ENCODE data around the gene DUOX2.
"Not testable (repeated sequence)": the region's sequence is repeated elsewhere in the genome, so short reads cannot be mapped to it uniquely, and the experiment has no call there.

DUOX2 gene

DNA sequence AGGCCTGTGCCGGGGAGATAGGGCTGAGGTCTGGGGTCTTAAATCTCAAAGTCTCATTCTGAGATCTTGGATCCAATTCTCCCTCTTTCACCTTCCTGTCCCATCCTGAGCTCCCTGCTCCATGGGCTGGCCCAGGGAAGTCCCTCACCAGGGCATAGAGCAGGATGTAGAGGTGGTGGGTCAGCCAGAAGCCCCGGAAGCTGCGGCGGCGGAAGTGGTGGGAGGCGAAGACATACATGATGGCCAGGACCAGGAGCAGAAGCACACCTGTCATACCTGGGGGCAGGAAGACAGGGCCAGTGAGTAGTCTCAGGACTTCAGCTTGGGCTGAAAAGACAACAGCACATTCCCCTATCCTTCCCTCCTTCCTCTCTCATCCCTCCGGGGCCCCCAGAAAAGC, 16.5 kb downstream of the DUOX2 start:
- no peak for DNase-seq

GRCh38 chr15:45095661-45096060, 18.3 kb downstream of the DUOX2 start:
- no peak for DNase-seq

DNA sequence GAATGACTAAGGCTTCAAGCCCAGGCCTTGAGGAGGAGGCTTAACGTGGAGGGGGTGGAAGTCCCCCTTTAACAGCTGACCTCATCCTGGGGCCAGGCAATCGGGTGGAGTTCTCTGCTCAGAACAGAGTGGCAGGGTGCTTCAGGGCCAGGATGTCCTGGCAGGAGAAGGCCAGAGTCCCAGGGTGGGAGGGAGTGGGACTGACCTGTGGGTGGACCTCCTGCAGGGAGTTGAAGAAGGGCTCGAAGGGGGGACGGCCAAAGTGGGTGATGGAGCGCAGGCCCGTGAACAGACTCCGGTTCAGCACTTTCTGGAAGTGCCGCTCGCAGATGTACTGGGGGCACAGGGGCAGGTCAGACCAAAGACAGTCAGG, 19.6 kb downstream of the DUOX2 start:
- no peak for DNase-seq

DNA sequence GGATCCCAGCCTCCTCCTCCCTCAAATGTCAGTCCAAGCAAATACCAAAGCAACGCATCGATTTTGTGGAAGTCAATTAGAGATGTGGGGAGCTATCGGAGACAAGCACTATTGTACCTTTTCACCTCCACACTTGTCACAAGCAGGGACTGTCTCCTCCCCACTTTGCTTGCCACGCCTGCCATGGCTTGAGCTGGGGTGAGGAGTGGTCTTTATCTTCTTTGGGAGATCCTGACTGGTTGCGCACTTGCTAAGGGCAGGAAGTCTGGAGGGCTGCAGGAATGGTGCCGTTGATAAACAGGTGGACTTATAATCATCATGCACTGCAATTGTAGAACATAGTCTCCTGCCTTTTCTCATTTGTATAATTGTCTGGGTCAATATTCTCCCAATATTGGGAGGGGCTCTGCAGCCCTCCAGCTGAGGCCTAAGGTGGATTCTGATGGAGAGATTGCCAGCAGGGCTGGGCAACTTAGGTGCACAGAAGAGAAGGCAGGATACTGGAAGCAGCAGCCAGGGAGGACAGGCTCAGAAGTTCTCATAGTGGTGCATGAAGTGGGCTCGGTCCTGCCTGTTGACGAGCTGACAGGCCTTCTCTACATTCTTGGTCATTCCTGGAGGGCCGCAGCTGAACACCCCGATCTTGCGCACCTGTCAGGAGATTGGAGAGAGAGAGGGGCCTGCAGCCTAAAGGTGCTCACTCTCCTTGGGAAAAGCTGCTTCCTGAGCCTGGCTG, 20.2 kb downstream of the DUOX2 start:
- DNase-seq, result no peak

DNA sequence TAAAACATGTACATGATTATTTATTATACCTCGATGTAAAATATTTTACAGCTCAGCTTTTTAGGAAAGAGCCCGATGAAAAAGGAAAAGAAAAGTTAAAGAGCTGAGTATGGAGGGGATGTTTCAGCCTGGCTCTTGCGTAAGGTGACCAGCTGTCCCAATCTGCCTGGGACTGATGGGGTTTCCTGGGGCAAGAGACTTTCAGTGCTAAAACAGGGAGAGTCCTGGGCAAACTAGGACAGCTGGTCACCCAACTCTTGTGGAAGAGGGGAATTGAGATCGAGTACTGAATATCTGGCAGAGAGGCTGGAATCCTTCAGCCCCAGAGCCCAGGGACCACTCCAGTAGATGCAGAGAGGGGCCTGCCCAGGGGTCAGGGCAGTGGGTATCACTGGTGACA, 21.0 kb downstream of the DUOX2 start:
- DNase-seq, result no peak

DNA sequence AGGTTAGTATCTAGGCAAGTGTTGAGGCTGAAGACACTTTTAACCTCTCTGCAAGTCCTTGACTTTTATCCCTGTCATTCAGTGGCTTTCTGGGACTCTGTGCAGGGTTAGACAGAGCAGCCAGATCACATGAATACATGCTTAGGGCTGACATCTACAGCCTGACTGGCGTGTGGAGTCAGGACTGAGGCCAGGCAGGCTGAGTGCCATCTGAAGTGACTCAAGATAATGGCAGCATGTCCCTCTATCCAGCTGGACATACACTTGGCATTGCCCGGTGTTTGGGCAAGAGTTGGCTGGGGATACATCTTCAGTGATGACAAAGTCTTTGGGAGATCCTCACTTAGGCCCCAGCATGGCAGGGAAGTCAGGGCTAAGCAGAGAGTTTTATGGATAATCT, 22.4 kb downstream of the DUOX2 start:
- no peak for DNase-seq

DNA sequence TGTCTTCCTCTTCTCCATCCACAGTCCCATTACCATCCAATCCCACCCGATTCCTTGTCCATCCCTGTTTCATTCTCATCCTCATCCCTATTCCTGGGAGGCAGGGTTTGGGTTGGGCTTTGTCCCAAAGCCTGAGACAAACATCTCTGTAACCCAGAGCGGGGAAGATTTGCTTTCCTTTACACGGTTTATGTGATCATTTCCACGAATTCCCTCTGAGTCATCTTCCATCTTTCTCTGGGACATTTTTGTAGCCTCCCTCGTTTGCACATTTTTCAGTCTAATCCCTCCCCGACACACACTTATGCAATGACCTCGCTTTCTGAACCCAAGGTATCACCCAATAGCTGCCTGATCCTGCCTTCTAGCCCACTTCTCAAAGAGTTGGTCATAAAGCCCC, 22.8 kb downstream of the DUOX2 start:
- DNase-seq, result no peak

DNA sequence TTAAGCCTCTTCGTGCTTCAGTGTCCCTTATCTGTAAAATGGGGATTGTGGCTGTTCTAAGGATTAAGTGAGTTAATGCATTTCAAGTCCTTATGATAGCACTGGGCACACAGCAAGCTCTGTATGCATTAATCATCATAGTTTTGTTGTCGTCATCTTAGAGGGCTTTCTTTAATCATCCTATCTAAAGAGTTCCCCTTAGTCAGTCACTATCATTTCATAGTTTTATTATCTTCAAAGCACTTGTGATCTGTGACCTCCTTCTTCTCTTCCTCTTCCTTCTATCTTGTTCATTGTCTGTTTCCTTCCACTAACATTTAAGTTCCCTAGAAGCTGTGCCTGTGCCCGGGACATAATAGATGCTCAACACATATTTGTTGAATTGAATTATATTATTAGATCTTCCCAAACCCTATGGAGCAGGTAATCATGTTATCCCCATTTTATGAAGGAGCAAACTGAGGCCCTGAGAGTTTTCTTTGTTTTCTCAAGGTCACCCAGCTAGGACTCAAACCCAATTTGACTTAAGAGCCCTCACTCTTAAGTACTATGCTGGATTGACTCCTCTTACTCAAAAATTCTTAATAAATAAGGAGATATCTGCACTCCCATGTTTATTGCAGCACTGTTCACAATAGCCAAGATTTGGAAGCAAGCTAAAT, 24.1 kb downstream of the DUOX2 start:
- no peak for DNase-seq

GRCh38 chr15:45088801-45089711, 24.9 kb downstream of the DUOX2 start:
- DNase-seq, result no peak

- no peak for DNase-seq
Observed at GRCh38 chr15:45087513-45087912, 26.5 kb downstream of the DUOX2 start.

GRCh38 chr15:45084163-45084562, 29.8 kb downstream of the DUOX2 start:
- DNase-seq, result no peak

GRCh38 chr15:45083223-45083622, 30.7 kb downstream of the DUOX2 start:
- DNase-seq, result no peak

DNA sequence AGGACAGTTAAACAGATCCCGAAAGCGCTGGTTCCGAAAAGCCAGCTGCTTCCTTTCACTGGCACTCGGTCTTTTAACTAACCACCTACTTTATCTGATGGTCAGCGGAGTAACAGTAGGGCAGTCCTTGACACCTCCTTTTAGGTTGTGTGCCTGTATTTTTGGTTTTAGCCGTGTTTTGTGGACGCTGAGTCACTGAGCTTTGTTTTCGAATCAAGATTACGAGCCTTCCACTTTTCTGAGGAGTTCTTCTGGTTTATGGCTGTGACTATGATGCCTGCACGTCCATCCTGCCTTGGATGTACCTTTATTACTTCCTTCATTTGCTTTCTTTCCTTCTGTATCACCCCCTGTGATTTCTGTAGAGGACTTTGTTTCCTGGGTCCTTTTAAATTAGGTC, 31.6 kb downstream of the DUOX2 start:
- not testable (repeated sequence) for DNase-seq

DNA sequence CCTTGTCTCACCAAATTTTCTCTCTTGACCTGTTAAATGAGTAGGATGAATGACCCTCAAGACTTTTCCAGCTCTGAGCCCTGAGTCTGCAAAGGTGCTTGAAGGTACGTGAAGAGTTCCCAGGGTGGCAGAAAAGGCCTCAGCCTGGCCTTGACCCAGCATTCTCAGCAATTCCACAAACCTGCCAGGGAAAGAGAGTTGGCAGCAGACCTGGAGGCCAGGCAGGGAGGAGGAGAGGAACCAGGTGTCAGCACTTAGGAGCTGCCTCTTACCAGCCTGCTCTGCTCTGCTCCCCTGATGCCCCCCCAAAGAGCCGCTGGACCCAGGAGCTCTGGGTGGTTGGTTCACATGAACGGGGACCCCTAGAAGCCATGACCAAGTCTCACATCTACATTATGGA, 33.4 kb downstream of the DUOX2 start:
- DNase-seq, result not testable (repeated sequence)

GRCh38 chr15:45079628-45080246, 34.2 kb downstream of the DUOX2 start:
- DNase-seq, result not testable (repeated sequence)

DNA sequence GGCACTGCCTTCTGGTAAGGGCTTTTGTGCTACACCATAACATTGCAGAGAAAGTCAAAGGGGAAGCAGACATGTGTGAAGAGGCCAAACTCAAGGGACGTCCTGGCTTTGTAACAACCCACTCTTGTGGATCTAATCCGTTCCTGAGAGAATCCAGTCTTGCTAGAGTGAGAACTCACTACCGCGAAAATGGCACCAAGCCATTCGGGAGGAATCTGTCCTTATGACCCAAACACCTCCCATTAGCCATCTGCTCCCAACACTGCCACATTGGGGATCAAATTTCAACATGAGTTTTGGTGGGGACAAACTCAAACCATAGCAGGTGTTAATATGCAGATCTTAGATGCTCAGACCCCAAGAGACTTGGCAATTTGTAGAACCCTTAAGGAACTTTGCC, 34.8 kb downstream of the DUOX2 start:
- not testable (repeated sequence) for DNase-seq

DNA sequence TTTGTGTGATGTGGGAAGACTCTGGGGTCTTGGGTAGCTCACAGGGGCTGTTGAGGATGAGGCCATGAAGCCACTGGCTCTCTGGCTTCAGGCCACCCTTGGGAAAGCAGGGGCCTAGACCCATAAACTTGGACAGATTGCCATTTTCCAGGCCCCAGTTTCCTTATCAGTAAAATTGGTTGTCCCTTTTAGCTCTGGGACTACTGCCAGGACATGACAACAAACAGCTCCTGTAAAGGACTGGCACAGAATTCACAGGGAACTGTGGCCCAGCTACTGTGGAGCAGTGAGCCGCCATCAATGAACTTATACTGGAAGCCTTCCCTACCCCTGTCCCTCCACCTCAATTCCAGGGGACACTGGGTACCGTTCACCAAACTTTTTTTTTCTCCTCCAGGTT, 36.6 kb downstream of the DUOX2 start:
- not testable (repeated sequence) for DNase-seq

DNA sequence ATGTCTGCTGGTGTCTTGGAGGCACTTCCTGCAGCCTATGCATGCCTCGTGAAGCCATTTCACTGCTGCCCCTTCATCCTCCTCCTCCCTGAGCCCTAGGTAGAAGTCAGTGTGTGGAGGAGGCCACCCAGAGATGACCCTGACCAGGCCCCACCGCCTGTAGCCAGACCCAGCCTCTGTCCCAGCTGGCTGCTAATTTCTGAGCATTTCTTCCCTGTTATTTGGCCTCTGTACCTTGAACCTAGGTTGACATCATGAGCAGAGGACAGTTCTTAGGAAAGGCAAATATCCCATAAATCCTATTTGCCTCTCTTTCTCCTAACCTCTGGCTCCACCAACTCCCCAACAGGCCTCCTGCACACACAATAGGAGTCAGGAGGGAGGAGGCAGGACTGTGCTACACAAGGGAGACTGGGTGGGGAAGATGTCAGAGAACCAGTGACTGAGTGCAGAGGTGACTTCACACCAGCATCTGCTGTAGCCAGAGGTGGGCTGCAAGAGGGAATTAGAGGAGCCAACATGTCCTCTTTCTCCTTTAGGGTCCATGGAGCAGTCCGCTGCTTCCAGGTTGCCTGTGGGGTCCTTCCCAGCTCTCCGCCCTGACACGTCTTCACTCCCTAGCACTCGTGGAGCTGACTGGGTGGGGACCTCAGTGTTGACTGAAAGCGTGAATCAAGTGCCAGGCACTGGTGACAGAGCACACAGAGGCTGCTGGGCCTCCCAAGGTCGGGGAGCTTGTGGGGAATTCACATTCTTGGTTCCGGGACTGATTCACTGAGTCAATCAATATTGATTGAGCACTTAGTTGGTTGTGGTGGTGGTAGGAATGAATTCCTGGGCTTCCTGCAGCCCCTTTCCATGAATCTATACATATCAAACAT, 38.3 kb downstream of the DUOX2 start:
- not testable (repeated sequence) for DNase-seq

GRCh38 chr15:45073602-45074001, 40.4 kb downstream of the DUOX2 start:
- not testable (repeated sequence) for DNase-seq

GRCh38 chr15:45069942-45070360, 44.0 kb downstream of the DUOX2 start:
- DNase-seq, result not testable (repeated sequence)

- DNase-seq, result no peak
Observed at GRCh38 chr15:45064386-45064785, 49.6 kb downstream of the DUOX2 start.

- not testable (repeated sequence) for DNase-seq
Observed at GRCh38 chr15:45062301-45062700, 51.7 kb downstream of the DUOX2 start.

Data from NCI-H187 (cell line).